Skin epidermis (tissue), 12 donors: Measurements from ENCODE around the gene HBEGF.

Source experiments
- H3K27ac ChIP-seq, 21 experiments: fragments of 200-600 bp; sonication (generic) in 11 of 21; one replicate each; pipeline ENCODE4 v1.5.0; 2020; ENCODE audit warnings: mild to moderate bottlenecking in 3 of 21, inconsistent platforms in 2 of 21, moderate library complexity in 2 of 21
- H3K4me3 ChIP-seq, 7 experiments: fragments of 200-600 bp; sonication (generic) in 2 of 7; one replicate each; pipeline ENCODE4 v1.5.0; 2020; ENCODE audit warnings: inconsistent platforms in 2 of 7, mild to moderate bottlenecking in 2 of 7, moderate library complexity in 1 of 7

HBEGF gene

DNA sequence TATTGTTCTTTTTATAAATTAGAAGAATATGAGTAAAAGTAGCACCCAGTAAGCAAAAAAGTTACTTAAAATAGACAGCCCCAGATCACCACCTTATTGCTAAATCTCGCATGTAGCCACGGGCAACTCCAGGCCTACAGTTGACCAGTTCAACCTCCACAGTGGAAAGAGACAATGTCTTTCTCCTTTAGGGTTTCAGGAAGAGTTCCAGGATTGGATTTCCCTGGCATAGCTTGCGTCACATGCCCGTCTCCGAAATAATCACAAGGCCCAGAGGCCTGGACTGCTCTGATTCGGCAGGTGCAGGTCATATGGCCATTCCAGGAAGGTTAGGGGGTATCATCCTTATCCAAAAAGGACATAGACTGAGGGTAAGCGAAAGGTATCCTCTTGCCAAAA is 33.6 kb downstream of the HBEGF start:
- H3K27ac ChIP-seq, result peak overlapping the region in 10 of 21 experiments; percentile 0 to 71 (median 30)
- no peak overlapping the region for H3K4me3 ChIP-seq

DNA sequence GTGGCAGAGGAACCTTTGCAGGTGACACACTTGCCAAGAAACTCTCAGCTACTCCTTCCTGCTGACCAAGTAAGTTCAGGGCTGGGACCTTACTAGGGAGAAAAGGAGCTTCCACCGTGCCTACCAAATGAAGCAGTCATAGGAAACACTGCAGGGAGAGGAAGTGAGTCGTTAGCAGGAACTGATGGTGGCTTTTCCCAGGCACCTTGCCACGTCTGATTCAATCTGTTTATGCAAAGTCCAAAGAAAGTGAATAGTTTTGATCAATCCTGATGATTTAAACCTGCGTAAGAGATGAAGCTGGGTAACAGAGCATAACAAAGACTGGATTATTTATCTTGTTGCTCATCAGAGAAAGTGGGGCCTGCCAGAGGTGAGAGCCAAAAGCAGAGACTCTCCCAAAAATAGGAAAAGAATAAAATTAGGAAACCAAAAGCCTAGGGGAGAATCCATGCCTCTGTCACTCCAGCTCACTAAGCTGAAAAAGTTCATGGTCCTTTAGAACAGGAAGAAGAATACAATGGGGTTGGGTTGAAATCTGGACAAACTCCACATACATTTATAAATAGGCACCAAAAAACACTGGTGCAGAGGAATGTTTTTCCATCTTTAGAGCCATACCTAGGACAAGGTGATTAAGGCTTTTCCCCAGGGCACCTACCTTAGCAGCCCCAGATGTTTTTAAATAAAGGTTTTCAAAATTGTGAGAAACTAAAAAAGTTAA is 34.2 kb downstream of the HBEGF start:
- Histone ChIP-seq H3K27ac (peak overlapping the region in 14 of 21 experiments; percentile 2 to 71 (median 34)), H3K4me3 (no peak overlapping the region)

DNA sequence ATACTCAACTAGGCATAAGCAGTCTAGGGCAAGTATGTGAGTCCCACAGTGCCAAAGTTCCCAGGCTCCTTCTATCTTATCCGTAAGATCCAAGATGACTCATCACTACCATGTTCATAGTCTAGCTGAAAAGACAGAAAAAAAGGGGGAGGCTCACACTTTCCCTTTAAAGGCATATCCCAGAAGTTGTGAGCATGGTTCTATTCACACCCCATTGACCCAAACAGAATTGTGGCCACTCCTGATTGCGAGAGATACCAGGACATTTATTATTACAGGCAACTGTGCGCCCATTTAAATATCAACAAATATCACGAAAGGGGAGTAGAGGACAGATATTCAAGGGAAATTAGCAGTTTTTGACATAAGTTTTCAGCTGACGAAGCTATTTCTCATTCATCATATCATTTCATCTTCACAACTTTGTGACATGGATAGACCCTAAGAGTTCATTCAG is 35.4 kb downstream of the HBEGF start:
- H3K27ac ChIP-seq, result peak overlapping the region in 4 of 21 experiments; percentile 6 to 56 (median 34)

DNA sequence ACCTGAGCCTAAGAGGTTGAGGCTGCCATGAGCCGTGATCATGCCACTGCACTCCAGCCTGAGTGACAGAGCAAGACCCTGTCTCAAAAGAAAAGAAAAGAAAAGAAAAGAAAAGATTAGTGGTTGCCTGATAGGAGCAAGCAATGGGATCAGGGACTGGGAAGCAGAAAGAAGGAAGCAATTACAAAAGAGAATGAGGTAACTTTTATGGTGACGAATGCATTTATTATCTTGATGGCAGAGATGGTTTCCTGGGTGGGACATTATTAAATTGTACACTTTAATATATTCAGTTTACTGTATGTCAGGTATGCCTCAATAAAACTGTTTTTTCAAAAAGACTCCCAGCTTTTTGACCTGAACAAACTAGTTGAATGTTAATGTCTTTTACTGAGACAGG is 36.0 kb downstream of the HBEGF start:
- H3K27ac ChIP-seq, result peak overlapping the region in 2 of 21 experiments; percentile 26 to 36
- no peak overlapping the region for H3K4me3 ChIP-seq

More for the DNA sequence above, 35.4 kb downstream of the HBEGF start:
- no peak overlapping the region for H3K4me3 ChIP-seq

DNA sequence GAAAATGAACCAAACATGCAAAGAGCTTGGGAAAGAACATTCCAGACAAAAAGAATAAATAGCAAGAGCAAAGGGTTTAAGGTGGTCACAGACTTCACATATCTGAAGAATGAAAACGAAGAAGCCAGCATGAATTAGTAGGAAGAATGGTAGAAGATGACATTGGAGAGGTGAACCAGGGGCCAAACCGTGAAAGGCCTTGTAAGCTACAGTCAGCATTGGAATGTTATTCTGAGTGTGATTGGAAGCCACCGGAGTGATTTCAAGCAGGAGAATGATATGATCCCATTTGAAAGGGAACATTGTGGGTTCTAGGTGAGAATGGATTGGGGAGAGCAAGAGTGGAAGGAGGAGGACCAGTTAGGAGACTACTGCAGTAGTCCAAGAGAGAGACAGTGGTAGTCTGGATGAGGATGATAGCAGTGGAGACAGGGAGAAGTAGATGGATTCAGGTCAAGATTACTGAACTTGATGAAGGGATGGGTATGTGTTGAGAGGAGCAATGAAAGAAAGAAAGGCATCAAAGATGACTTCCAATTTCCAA is 36.6 kb downstream of the HBEGF start:
- H3K4me3 ChIP-seq, result no peak overlapping the region
- peak overlapping the region in 1 of 21 experiments; percentile 26 for H3K27ac ChIP-seq

DNA sequence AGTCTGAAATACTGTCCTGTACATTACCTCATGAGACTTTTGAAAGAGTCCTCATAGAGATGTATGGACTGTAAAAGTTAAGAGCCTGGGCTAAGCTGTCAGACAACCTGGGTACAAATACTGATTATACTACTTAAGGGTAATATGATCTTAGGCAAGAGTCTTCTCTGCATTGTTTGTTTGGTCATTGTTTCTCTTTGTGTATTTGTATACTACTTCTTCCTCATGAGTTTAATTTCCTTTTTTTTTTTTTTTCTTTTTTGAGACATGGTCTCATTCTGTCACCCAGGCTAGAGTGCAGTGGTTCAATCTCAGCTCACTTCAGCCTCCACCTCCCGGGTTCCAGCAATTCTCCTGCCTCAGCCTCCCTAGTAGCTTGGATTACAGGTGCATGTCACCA is 40.9 kb downstream of the HBEGF start:
- H3K4me3 ChIP-seq, result no peak overlapping the region
- H3K27ac ChIP-seq, result no peak overlapping the region

DNA sequence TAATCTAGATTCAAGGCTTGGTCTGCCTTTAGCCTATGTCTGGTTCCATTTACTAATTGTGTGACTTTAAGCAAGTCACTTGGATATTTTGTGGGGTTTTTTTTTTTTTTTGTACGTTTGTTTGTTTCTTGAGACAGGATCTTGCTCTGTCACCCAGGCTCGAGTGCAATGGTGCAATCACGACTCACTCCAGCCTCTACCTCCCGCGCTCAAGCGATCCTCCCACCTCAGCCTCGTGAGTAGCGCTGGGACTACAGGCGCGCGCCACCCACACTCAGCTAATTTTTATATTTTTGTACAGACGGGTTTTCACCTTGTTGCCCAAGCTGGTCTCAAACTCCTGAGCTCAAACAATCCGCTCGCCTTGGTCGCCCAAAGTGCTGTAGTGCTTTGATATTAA is 42.4 kb downstream of the HBEGF start:
- Histone ChIP-seq H3K4me3 (no peak overlapping the region), H3K27ac (no peak overlapping the region)

DNA sequence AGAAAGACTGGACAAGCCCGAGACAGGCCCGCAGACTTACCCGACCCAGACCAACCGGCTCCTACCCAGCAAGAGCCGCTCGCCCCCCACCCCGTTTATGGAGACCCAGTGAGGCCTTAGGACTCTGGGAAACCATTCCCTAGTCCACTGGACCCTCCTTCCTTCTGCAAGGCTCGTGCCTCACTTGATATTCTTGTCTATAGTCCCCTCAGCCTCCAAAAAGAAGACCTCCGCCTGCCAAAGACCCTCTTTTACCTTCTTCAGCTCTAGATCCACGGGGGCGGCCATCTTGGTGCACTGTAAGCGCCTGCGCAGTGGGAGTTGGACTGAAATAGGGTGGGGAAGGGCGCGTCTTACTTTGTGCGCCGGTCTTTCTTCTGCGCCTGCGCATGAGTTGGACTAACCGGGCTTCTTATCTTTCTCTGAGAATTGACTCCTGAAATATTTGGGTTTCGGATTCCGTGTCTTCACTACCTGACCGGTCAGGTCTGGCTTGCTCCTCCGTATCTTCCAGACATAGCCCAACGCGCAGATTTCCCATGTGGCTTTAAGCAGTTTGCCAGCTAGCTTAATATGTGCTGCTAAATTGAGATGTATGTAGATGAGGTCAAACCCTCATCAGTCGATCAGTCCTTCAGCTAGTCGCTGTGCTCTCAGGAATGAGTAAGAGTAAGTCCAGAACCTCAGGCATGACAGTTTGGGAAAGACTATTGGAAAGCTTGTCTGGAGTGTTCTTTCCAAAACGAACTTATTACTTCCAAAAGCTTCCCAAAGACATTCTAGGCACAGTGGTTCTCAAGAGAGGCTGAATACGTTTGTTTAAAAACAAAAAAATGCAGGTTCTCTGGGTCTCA is 43.4 kb downstream of the HBEGF start, which contains the start of gene PFDN1:
Gene PFDN1, minus strand, starts transcription at position 316 of the 854 bp plus-strand sequence. Its CDS starts 28 bp downstream, at position 288.
- peak within 1 kb of the TSS; percentile 63 to 96 (median 78) for H3K4me3 ChIP-seq

DNA sequence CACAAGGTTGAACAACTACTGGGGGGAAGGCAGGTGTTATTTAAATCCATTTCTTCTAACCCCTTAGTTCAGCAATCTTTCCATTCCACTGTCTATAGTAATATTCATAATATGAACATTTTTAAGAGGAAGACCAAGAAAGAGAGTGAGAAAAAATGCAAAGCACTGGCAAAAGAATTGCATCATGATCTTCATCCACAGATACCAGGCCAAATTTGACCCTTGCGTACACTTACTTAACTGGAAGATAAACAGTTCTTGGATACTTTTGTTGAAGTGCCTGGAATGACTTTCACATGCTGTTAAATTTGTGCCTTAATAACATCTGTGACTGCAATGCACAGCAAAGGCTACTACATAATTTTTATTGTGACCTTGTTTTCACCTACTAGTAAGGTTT is 45.3 kb downstream of the HBEGF start:
- H3K4me3 ChIP-seq, result no peak overlapping the region
- no peak overlapping the region for H3K27ac ChIP-seq

More for the DNA sequence above, 43.4 kb downstream of the HBEGF start, which contains the start of gene PFDN1:
- peak within 1 kb of the TSS; percentile 48 to 97 (median 90) for H3K27ac ChIP-seq

DNA sequence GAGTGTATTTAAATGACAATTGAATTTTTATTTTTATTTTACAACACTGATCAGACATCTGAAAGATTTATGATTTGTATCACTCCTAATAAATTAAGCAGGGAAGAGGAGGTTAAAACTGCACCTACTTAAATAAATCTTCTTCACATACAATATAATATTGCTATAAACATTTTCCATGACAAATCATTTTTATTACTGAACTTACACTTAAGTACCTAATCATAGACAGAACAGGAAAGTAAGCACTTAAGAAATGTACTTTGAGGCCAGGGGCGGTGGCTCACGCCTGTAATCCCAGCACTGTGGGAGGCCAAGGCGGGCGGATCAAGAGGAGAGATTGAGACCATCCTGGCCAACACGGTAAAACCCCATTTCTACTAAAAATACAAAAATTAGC is 47.3 kb downstream of the HBEGF start:
- Histone ChIP-seq H3K27ac (no peak overlapping the region), H3K4me3 (no peak overlapping the region)

DNA sequence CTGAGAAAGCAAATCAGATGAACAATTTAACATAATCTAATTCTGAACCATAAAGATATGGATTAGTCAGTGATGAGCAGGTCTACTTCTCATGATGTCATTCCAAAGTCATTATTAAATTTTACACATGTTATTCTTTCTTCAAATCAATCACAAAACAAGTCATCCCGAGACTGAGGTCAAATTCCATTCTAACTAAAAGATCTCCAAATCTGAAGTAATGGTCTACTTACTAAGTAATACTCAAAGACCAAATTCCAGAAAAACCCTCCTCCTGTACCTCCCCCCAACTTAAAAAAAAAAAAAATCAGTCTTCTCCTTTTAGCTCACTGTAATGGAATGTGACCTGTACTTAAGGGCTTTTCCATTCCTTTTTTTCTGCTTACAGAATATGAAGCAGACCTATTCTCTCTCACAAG is 48.2 kb downstream of the HBEGF start:
- Histone ChIP-seq H3K27ac (no peak overlapping the region), H3K4me3 (no peak overlapping the region)

DNA sequence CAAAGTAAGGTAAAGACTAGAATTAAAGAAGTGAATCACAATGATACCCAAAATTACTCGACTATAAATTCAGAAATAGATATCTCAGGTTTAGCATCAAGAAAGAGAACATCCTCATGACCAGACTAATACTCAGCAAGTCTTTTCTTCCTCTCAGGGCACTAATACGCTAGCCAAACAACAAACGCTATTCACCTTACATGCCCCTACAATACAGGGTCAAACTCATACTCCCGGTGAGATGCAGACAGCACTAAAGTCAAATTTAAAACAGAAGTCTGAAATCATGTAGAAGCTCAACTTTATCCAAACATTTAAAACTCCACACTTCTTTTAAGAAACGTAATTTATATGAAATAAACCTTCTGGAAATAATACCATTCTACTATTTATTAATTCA is 49.1 kb downstream of the HBEGF start:
- H3K4me3 ChIP-seq, result no peak overlapping the region
- H3K27ac ChIP-seq, result no peak overlapping the region

DNA sequence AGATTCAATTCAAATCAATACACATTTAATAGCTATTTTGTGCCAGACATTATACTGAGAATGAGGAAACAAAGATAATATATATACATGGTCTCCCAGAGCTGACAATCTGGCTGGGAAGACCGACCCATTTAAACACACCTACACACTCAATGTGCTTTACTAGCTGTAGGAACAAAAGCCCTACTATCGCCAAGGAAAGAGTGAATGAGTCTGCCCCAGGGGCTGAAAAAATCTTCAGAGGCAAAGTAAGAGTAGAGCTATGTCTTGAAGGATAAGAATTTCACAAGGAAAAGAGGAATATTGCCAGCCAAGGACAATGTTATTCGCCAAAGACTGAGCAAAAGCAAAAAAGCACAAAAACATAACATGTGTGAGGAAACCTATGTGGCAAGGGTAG is 50.1 kb downstream of the HBEGF start:
- H3K4me3 ChIP-seq, result no peak overlapping the region
- H3K27ac ChIP-seq, result peak overlapping the region in 1 of 21 experiments; percentile 19

DNA sequence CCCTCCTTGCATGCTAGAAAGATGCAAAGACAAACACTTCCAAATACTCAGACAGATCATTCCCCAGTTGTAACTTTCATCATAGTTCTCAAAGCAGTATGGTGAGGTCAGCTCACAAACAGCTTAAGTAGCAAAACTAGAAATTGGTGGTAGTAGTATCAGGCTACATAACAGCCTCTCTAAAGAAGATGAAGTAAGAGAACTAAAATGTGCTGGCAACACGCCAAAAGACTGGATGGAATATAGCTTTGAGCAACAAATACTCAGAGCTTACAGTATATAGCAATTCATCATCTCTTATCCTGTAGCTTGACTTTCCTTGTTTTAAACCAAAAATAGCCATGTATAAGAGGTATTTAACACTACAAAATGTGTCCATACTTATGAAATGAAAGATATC is 51.0 kb downstream of the HBEGF start:
- peak overlapping the region in 1 of 21 experiments; percentile 18 for H3K27ac ChIP-seq

DNA sequence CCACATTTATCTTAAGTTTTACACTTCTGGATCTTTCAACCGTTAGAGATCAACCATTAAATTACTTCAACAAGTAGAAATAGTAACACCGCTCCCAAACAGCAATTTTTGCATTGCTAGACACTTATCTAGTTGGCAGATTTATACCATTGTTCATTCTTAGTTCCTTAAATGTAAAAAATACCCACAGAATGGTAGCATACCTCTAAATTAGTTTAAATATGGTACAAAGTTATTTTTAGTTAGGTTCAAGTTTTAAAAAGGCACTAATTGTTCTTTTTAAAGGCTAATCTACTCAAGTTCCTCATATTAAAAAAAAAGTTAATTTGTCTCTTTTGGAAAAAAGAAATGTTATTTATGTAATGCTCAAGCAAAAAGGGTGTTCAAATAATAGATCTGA is 51.6 kb downstream of the HBEGF start:
- Histone ChIP-seq H3K4me3 (no peak overlapping the region), H3K27ac (no peak overlapping the region)

More for the DNA sequence above, 51.0 kb downstream of the HBEGF start:
- H3K4me3 ChIP-seq, result no peak overlapping the region

DNA sequence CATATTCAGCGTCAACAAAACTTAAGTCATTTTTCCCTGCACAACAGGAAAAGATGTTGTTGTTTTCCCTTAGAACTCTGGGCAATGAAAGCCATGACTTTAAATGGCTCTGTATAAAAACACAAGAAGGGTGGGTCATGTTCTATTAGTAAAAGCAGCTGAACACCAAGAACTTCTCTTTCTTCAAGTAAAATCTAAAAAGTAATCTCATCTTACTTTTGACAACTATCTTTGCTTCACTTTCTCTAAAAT is 52.6 kb downstream of the HBEGF start:
- H3K27ac ChIP-seq, result peak overlapping the region in 1 of 21 experiments; percentile 37
- H3K4me3 ChIP-seq, result no peak overlapping the region

DNA sequence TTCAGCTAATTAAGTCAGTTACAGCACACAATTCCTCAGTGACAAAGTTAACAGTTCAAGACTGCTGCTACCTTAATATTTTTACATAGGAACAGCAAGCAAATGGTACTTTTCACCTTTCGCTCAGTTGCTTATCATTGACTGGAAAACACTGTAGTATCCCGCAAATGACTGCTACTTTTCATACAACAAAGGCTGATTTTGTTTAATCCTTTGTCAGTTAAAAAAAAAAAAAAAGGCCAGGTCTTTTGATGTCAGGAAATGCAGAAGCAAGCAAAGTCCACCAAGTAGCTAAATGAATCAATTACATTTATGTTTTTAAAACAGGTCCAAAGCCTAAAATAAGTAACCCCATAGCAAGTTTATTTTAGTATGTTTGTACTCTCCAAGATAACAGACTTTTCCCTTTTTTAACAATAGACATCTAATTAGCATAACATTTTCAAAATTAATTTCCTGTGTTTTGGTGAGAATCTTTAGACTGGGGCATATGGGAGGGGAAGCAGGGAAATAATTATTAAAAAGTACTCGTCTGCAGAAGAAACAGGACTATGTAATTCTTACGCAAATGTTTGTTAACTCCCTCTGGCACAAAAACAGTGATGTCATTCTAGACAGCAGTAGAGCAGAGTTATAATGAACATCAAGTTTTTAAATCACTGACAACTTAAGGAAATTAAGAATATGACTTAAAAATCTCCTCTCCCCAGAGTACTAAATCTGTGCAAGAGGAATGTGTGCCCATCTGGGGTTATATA is 53.1 kb downstream of the HBEGF start:
- Histone ChIP-seq H3K4me3 (no peak overlapping the region), H3K27ac (peak overlapping the region in 4 of 21 experiments; percentile 14 to 37 (median 17))

DNA sequence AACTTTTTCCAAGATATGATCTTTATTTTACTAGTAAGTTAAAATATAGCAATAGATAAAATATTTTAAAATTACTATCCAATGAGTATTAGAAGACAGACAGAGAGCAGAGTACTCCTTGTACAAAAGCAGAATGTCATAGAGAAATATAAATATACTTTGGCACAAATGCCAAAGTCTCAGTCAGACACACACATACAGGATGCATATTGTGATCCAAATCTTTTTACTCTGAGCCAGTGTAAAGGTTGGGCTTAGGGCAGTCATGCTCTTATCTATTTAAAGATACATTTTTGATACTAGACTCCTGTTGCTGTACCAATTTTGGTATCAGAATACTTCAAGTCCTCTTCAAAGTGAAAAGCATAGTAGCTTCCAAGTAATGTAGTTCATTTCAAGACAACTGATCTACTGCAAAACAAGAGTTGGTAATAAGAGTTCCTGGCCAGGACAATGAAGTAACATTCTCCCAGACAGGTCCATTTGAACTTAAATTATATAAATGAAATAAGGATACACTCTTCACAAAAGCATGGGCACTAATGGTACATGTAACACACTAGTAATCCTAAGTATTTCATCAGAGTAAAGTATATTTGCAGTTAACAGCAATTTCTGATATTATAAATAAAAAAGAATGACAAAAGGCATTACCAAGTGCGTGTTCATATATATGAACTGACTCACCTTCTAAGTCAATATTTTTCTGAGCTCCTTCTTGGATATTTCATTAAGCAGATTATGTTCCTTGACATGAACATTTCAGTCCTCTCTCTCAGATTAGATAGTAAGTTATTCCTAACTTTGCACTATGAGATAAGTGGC is 54.0 kb downstream of the HBEGF start:
- H3K4me3 ChIP-seq, result no peak overlapping the region
- peak overlapping the region in 5 of 21 experiments; percentile 0 to 20 (median 14) for H3K27ac ChIP-seq
